Stomach (tissue), 4 donors: ENCODE results near the gene ABCA5.

Source experiments
- CTCF ChIP-seq, 7 experiments: fragments of 450-650 bp in 4 of 7; fragments of 200-600 bp in 3 of 7; sonication (generic) in 3 of 7; IDR thresholded peaks; one replicate each; pipeline ENCODE4 v1.5.1; 2016 to 2019; ENCODE audit warnings: antibody characterized with exemption in 7 of 7, control low read depth in 2 of 7, mild to moderate bottlenecking in 1 of 7
- POLR2A ChIP-seq, 4 donors: fragments of 450-650 bp; IDR thresholded peaks; one replicate each; pipeline ENCODE4 v1.6.1; 2016; ENCODE audit warnings: antibody characterized with exemption in 4 of 4, control low read depth in 2 of 4, mild to moderate bottlenecking in 1 of 4, moderate library complexity in 1 of 4

- no peak for TF ChIP-seq CTCF (IDR thresholded peaks at IDR 0.05)
- no peak for TF ChIP-seq POLR2A (IDR thresholded peaks at IDR 0.05)
Observed at GRCh38 chr17:69346766-69347165, 19.8 kb upstream of the ABCA5 start.
